Stimulated activated memory B cell treated with anti-CD40 and anti-IgM and Interleukin-4, amounts not matched to agents 10 μg/mL and 1 μg/mL and 100 μg/mL, for 72 hours (primary cell): ENCODE results near the gene RBM3.
A peak's percentile ranks its signal among the peaks of the same experiment; 100 is the strongest.

ENCODE experiments used
- ATAC-seq: fragments of 150-1000 bp; cut with Tn5 transposase; 2 replicates; pipeline ENCODE4 v1.10.0; 2021
- H3K27ac Mint-ChIP-seq: one replicate; pipeline ENCODE4 v1.8.0; 2022; ENCODE audit warnings: mild to moderate bottlenecking, mixed read lengths
- H3K27me3 Mint-ChIP-seq: one replicate; pipeline ENCODE4 v1.8.0; 2022; ENCODE audit warnings: mixed read lengths
- H3K36me3 Mint-ChIP-seq: one replicate; pipeline ENCODE4 v1.8.0; 2022; ENCODE audit warnings: mixed read lengths
- H3K4me1 Mint-ChIP-seq: one replicate; pipeline ENCODE4 v1.8.0; 2022; ENCODE audit warnings: mixed read lengths
- H3K4me3 Mint-ChIP-seq: one replicate; pipeline ENCODE4 v1.8.0; 2022; ENCODE audit warnings: mild to moderate bottlenecking, moderate library complexity, mixed read lengths
- H3K9me3 Mint-ChIP-seq: one replicate; pipeline ENCODE4 v1.8.0; 2022; ENCODE audit warnings: mixed read lengths

RBM3 gene

GRCh38 chrX:48595929-48596328 lies 21.6 kb downstream of the RBM3 start:
- H3K36me3 Mint-ChIP-seq = no peaks in the 10 kb centered on the region
- no peaks in the 10 kb centered on the region for H3K9me3 Mint-ChIP-seq
- H3K27me3 Mint-ChIP-seq = no peaks in the 10 kb centered on the region
- no peak overlapping the region for H3K4me3 Mint-ChIP-seq
- no peak for ATAC-seq
- H3K4me1 Mint-ChIP-seq = peaks cover 14% of the 10 kb centered on the region
- no peak overlapping the region for H3K27ac Mint-ChIP-seq

DNA sequence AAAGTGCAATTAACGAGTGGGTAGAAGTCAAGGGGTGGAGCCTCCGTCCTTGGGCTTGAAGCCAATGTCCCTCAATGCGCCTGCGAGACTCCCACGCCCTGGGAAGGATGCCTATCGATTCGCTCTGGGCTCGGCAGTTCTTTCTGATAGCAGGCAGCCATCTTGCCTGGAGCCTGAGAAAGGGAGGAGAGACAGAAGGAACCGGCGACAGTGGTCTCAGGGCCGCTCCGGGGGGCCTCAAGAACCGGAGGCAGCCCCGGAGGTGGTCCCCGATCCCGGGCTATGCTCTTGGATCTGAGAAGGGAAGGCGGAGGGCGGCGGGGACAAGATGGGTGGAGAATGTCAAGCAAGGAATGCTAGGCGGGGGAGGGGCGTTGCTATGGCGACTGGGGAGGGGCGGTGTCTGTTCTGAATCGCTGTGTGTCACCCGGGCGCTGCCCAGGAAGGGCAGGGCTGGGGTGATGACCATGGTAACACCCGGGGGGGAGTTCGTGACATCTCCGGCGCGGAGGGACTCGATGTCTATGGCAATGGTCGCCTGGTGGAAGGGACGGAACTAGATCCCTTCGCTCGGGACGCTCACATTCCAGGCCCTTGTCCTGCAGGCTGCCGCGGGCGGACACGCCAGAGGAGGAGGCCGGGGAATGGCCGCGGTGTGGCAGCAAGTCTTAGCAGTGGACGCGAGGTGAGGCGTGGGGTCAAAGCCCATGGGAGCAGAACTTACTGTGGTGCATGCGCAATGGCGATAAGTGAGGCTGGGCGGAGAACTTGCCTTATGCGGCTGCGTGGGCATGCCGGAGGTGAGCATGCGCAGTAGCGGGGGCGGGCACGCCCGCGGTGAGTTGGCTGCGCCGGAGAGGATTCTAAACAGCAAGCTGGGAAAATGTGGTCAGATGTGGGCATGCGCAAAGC lies 23.3 kb downstream of the RBM3 start, which contains the start of gene WDR13:
Gene WDR13 (plus strand): TSS at position 140 of the 912 bp plus-strand sequence. CDS start 505 bp downstream, at position 645.
- Mint-ChIP-seq H3K27me3 (no peaks in the 10 kb centered on the region), H3K9me3 (no peaks in the 10 kb centered on the region), H3K4me1 (peaks cover 14% of the 10 kb centered on the region), H3K27ac (peak within 1 kb of the TSS; percentile 99), H3K4me3 (peak within 1 kb of the TSS; percentile 98), H3K36me3 (peaks cover 3% of the 10 kb centered on the region)
- ATAC-seq = peak; percentile 93

- H3K4me1 Mint-ChIP-seq = peaks cover 14% of the 10 kb centered on the region
- no peak for ATAC-seq
- H3K27ac Mint-ChIP-seq = peak overlapping the region; percentile 99
- no peaks in the 10 kb centered on the region for H3K27me3 Mint-ChIP-seq
- peak overlapping the region; percentile 98 for H3K4me3 Mint-ChIP-seq
- no peaks in the 10 kb centered on the region for H3K9me3 Mint-ChIP-seq
- H3K36me3 Mint-ChIP-seq = peaks cover 8% of the 10 kb centered on the region
Measured at GRCh38 chrX:48598614-48599013, 24.3 kb downstream of the RBM3 start.

DNA sequence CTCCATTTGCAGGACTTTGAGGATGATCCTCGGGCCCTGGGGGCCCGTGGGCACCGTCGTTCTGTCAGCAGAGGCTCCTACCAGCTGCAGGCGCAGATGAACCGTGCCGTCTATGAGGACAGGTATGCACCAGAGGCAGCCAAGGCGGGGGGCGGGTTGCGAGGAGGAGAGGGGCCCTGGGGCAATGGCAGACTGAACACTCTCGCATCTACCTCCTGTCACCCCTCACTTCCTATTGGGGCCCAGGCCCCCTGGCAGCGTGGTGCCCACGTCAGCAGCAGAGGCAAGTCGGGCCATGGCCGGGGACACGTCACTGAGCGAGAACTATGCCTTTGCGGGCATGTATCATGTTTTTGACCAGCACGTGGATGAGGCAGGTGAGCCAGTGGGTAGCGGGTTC lies 25.1 kb downstream of the RBM3 start:
- no peaks in the 10 kb centered on the region for H3K27me3 Mint-ChIP-seq
- no peak overlapping the region for H3K4me3 Mint-ChIP-seq
- H3K9me3 Mint-ChIP-seq = no peaks in the 10 kb centered on the region
- H3K27ac Mint-ChIP-seq = no peak overlapping the region
- H3K36me3 Mint-ChIP-seq = peaks cover 11% of the 10 kb centered on the region
- peaks cover 14% of the 10 kb centered on the region for H3K4me1 Mint-ChIP-seq
- ATAC-seq = no peak

DNA sequence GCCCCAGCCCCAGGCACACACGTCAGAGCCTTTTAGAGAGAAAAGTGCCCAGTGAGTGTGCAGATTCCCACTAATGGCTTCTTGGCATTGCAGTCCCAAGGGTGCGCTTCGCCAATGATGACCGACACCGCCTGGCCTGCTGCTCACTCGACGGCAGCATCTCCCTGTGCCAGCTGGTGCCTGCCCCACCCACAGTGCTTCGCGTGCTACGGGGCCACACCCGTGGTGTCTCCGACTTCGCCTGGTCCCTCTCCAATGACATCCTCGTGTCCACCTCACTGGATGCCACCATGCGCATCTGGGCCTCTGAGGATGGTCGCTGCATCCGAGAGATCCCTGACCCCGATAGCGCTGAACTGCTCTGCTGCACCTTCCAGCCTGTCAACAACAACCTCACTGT lies 25.9 kb downstream of the RBM3 start:
- Mint-ChIP-seq H3K27me3 (no peaks in the 10 kb centered on the region), H3K9me3 (no peaks in the 10 kb centered on the region), H3K36me3 (peaks cover 19% of the 10 kb centered on the region)

DNA sequence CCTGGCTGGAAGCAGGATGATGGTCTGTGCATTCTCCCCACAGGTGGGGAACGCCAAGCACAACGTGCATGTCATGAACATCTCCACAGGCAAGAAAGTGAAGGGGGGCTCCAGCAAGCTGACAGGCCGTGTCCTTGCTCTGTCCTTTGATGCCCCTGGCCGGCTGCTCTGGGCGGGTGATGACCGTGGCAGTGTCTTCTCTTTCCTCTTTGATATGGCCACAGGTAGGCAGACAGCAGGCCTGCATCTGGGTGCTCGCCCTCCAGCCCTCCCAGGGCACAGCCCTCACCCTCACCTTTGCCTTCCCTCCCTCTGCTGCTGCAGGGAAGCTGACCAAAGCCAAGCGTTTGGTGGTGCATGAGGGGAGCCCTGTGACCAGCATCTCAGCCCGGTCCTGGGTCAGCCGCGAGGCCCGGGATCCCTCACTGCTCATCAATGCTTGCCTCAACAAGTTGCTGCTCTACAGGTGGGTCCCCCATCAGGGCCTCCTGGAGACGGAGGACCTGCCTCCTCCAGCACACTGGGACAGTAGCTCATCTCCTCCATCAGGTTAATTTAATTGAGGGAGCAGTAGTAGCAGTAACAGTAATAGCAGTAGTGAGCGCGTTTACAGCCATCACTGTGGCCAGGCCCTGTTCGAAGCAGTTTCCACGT lies 27.6 kb downstream of the RBM3 start:
- no peak for ATAC-seq
- H3K9me3 Mint-ChIP-seq = no peaks in the 10 kb centered on the region
- peaks cover 14% of the 10 kb centered on the region for H3K4me1 Mint-ChIP-seq
- H3K4me3 Mint-ChIP-seq = no peak overlapping the region
- H3K27ac Mint-ChIP-seq = no peak overlapping the region
- H3K36me3 Mint-ChIP-seq = peaks cover 21% of the 10 kb centered on the region
- H3K27me3 Mint-ChIP-seq = no peaks in the 10 kb centered on the region

More for the DNA sequence above, 25.9 kb downstream of the RBM3 start:
- peaks cover 14% of the 10 kb centered on the region for H3K4me1 Mint-ChIP-seq
- H3K27ac Mint-ChIP-seq = no peak overlapping the region
- ATAC-seq = no peak
- H3K4me3 Mint-ChIP-seq = no peak overlapping the region

DNA sequence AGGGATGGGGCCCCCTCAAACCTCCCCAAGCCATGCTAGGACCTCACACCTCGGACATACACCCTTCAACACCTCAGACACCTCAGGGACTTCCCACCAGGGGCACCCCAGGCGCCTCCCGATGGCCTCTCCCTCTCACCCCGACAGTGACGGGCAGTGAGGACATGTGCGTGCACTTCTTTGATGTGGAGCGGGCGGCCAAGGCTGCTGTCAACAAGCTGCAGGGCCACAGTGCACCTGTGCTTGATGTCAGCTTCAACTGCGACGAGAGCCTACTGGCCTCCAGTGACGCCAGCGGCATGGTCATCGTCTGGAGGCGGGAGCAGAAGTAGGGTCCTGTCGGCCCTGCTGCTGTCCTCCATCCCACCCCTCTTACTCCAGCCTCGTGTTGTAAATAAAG lies 30.4 kb downstream of the RBM3 start:
- ATAC-seq = no peak
- no peaks in the 10 kb centered on the region for H3K9me3 Mint-ChIP-seq
- H3K27ac Mint-ChIP-seq = no peak overlapping the region
- H3K4me3 Mint-ChIP-seq = no peak overlapping the region
- no peaks in the 10 kb centered on the region for H3K4me1 Mint-ChIP-seq
- H3K27me3 Mint-ChIP-seq = no peaks in the 10 kb centered on the region
- peaks cover 21% of the 10 kb centered on the region for H3K36me3 Mint-ChIP-seq

- Mint-ChIP-seq H3K27ac (no peak overlapping the region), H3K9me3 (no peaks in the 10 kb centered on the region), H3K36me3 (peaks cover 21% of the 10 kb centered on the region), H3K4me3 (no peak overlapping the region), H3K27me3 (no peaks in the 10 kb centered on the region), H3K4me1 (no peaks in the 10 kb centered on the region)
- no peak for ATAC-seq
Measured at GRCh38 chrX:48606091-48606490, 31.8 kb downstream of the RBM3 start.

- Mint-ChIP-seq H3K27me3 (no peaks in the 10 kb centered on the region), H3K36me3 (no peaks in the 10 kb centered on the region), H3K9me3 (no peaks in the 10 kb centered on the region), H3K4me3 (no peak overlapping the region), H3K4me1 (no peaks in the 10 kb centered on the region), H3K27ac (no peak overlapping the region)
- no peak for ATAC-seq
Measured at GRCh38 chrX:48611703-48612102, 37.4 kb downstream of the RBM3 start.

DNA sequence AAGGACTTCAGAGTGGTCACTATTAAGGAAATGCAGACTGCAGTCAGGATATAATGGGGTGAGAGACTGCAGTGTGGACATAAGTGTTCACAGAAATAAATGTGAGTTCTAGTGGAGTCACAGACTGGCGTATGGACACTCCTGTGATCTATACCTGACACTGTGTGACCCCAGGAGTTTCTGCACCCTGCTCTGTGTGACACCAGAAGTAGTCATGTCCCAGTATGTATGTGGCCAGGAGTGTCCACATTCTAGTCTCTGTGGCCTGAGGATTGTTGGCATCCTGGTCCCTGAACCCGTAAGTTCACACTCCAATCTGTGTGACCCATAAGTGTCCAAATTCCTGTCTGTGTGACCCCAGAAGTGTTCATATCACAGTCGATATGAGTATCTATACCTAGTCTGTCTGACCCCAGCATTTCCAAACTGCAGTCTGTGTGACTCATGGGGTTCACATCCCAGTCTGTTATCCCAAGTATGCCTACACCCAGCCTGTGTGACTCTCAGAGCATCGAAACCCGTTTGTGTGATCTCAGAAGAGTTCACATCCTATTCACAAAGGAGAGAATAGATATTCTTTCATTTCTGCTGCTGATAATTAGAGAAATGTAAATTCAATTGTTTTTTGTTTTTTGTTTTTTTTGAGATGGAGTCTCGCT lies 39.3 kb downstream of the RBM3 start:
- Mint-ChIP-seq H3K4me1 (no peaks in the 10 kb centered on the region), H3K27ac (no peak overlapping the region), H3K36me3 (no peaks in the 10 kb centered on the region), H3K9me3 (no peaks in the 10 kb centered on the region), H3K4me3 (no peak overlapping the region), H3K27me3 (no peaks in the 10 kb centered on the region)
- ATAC-seq = no peak

DNA sequence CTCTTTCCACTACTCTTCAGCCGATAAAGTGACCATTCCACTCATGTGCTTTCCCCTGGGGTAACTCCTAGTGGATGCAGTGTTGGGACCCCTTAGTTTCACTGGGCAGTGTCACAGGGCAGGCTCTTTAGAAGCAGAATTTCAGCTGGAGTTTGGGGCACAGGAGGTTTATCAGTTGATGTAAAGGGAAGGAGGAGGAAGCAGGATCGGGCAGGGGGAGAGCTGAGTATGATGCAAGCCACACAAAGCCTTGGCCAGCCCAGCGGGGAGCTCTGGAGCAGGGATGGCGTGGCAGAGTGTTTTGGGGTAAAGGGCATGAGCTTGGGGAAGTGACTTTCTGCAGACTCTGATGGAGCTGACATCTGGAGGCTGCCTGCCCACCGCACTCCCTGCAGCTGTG lies 42.3 kb downstream of the RBM3 start:
- H3K27me3 Mint-ChIP-seq = no peaks in the 10 kb centered on the region
- H3K9me3 Mint-ChIP-seq = no peaks in the 10 kb centered on the region
- no peaks in the 10 kb centered on the region for H3K4me1 Mint-ChIP-seq
- ATAC-seq = no peak
- H3K27ac Mint-ChIP-seq = no peak overlapping the region
- H3K36me3 Mint-ChIP-seq = no peaks in the 10 kb centered on the region
- H3K4me3 Mint-ChIP-seq = no peak overlapping the region

DNA sequence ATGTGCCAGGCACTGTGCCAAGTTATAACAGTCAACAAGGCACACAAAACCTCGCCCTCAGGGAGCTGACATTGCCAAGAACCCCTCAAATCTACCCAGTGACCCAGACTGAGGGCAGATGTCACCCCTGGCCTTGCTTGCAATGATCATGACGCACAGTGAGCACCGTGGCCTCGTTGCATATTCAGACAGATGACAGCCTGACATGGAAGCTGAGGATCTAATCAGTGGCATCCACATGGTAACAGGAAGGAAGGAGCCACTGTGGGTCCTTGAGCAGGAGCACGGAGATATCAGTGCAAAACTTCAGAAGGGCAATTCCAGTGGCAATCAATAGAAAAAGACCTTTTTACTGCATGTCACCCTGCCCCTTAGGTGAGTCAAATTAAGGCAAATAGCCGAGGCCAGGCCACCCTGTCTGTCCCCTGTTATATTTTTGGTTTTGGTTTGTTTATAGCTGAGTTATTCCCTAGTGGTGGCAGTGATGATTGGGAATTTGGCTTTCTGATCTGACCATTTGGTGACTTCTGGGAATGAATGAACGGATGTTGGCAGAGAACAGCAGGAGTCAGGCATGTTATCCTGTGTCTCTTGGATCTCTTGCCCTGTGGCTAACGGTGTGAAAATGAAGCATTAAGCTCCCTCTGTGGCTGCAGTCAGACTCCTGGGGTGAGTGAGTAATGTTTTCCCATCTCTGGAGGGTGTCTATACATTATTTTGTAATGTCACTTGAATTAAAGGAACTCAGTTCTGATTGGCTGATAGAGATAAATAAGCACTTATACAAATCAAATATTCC lies 43.5 kb downstream of the RBM3 start:
- Mint-ChIP-seq H3K9me3 (no peaks in the 10 kb centered on the region), H3K4me3 (no peak overlapping the region), H3K27ac (no peak overlapping the region), H3K4me1 (no peaks in the 10 kb centered on the region), H3K27me3 (no peaks in the 10 kb centered on the region), H3K36me3 (no peaks in the 10 kb centered on the region)
- ATAC-seq = no peak

- Mint-ChIP-seq H3K27me3 (no peaks in the 10 kb centered on the region), H3K9me3 (no peaks in the 10 kb centered on the region), H3K36me3 (no peaks in the 10 kb centered on the region), H3K27ac (no peak overlapping the region), H3K4me1 (no peaks in the 10 kb centered on the region), H3K4me3 (no peak overlapping the region)
- no peak for ATAC-seq
Measured at GRCh38 chrX:48626401-48627298, 52.4 kb downstream of the RBM3 start.
